ENCODE data around the gene AMER3. TPM values are rescaled to one million over a fixed set of nuclear protein-coding genes. Genes with fewer than 3 reads are reported as not detected.

Gene AMER3
- total and polyA plus RNA-seq, 3 donors from 2014 or later = 0.99 to 3.5 (median 3.0) TPM

GRCh38 chr2:130806370-130806769 lies 51.0 kb downstream of the AMER3 start:
- no peaks in the 10 kb centered on the region for H3K27me3 ChIP-seq
- no peak overlapping the region for H3K27ac ChIP-seq
- WGBS, 2 donors = 77% methylated on average over 4 of the region's 4 CpGs
- no peak for DNase-seq
- H3K9me3 ChIP-seq = no peaks in the 10 kb centered on the region
- intact Hi-C loops (cut with DNase I; ENCODE audit: low total_unique reads) = no loop called here
- H3K36me3 ChIP-seq (ENCODE audit: low read depth, missing control alignments) = no peaks in the 10 kb centered on the region
- TF ChIP-seq, protein P1, sequence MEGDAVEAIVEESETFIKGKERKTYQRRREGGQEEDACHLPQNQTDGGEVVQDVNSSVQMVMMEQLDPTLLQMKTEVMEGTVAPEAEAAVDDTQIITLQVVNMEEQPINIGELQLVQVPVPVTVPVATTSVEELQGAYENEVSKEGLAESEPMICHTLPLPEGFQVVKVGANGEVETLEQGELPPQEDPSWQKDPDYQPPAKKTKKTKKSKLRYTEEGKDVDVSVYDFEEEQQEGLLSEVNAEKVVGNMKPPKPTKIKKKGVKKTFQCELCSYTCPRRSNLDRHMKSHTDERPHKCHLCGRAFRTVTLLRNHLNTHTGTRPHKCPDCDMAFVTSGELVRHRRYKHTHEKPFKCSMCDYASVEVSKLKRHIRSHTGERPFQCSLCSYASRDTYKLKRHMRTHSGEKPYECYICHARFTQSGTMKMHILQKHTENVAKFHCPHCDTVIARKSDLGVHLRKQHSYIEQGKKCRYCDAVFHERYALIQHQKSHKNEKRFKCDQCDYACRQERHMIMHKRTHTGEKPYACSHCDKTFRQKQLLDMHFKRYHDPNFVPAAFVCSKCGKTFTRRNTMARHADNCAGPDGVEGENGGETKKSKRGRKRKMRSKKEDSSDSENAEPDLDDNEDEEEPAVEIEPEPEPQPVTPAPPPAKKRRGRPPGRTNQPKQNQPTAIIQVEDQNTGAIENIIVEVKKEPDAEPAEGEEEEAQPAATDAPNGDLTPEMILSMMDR (IDR thresholded peaks at IDR 0.05) = no peak
- TF ChIP-seq POLR2A (IDR thresholded peaks at IDR 0.05) = no peak
- H3K4me1 ChIP-seq = no peaks in the 10 kb centered on the region
- no peak overlapping the region for H3K4me3 ChIP-seq

GRCh38 chr2:130807659-130808385 lies 52.5 kb downstream of the AMER3 start:
- no peak for TF ChIP-seq POLR2A (IDR thresholded peaks at IDR 0.05)
- TF ChIP-seq, protein P1 (IDR thresholded peaks at IDR 0.05) = no peak
- no peak for DNase-seq
- H3K4me1 ChIP-seq = no peaks in the 10 kb centered on the region
- intact Hi-C loops (cut with DNase I; ENCODE audit: low total_unique reads) = no loop called here
- no peaks in the 10 kb centered on the region for H3K9me3 ChIP-seq
- H3K36me3 ChIP-seq (ENCODE audit: low read depth, missing control alignments) = no peaks in the 10 kb centered on the region
- no peak overlapping the region for H3K4me3 ChIP-seq
- 77 to 79% methylated on average over 14 of the region's 14 CpGs for WGBS, 2 donors
- H3K27me3 ChIP-seq = no peaks in the 10 kb centered on the region
- H3K27ac ChIP-seq = no peak overlapping the region

- TF ChIP-seq, protein P1 (IDR thresholded peaks at IDR 0.05) = no peak
- TF ChIP-seq POLR2A (IDR thresholded peaks at IDR 0.05) = no peak
- H3K27me3 ChIP-seq = no peaks in the 10 kb centered on the region
- no peak for DNase-seq
- 88 to 92% methylated on average over 12 of the region's 12 CpGs for WGBS, 2 donors
- H3K4me1 ChIP-seq = no peaks in the 10 kb centered on the region
- intact Hi-C loops (cut with DNase I; ENCODE audit: low total_unique reads) = no loop called here
- no peaks in the 10 kb centered on the region for H3K36me3 ChIP-seq (ENCODE audit: low read depth, missing control alignments)
- no peak overlapping the region for H3K27ac ChIP-seq
- no peaks in the 10 kb centered on the region for H3K9me3 ChIP-seq
- no peak overlapping the region for H3K4me3 ChIP-seq
Measured at GRCh38 chr2:130808482-130809268, 53.3 kb downstream of the AMER3 start.

GRCh38 chr2:130810490-130810889 lies 55.1 kb downstream of the AMER3 start:
- H3K27me3 ChIP-seq = no peaks in the 10 kb centered on the region
- intact Hi-C loops (cut with DNase I; ENCODE audit: low total_unique reads) = no loop called here
- no peaks in the 10 kb centered on the region for H3K4me1 ChIP-seq
- H3K9me3 ChIP-seq = no peaks in the 10 kb centered on the region
- WGBS, 2 donors = 65 to 72% methylated on average over 7 of the region's 7 CpGs
- no peak overlapping the region for H3K4me3 ChIP-seq
- no peak overlapping the region for H3K27ac ChIP-seq
- H3K36me3 ChIP-seq (ENCODE audit: low read depth, missing control alignments) = no peaks in the 10 kb centered on the region
- DNase-seq = no peak
- TF ChIP-seq, protein P1 (IDR thresholded peaks at IDR 0.05) = no peak
- no peak for TF ChIP-seq POLR2A (IDR thresholded peaks at IDR 0.05)

Measured in testis (tissue), 3 donors.